Heart left ventricle (tissue), 13 donors: ENCODE measurements around the gene MAML3.

Source experiments
- POLR2A ChIP-seq, 2 donors: fragments of 450-650 bp; IDR thresholded peaks; one replicate each; pipeline ENCODE4 v1.6.1; 2017; ENCODE audit warnings: antibody characterized with exemption in 2 of 2, mild to moderate bottlenecking in 2 of 2, moderate library complexity in 2 of 2
- TF ChIP-seq, protein P1 (sequence below), 12 donors: fragments of 200-600 bp; sonication (generic) in 4 of 12; IDR thresholded peaks; one replicate each; pipeline versions ENCODE4 v1.5.0 to v1.8.0; 2018 to 2022; ENCODE audit warnings: antibody characterized with exemption in 12 of 12, mild to moderate bottlenecking in 5 of 12
- donor health status: ischemic (EF 13 %, LVEDD 7.1; RV severe dilation, severe dysfunction).
- donor health status: DM: no; HTN: yes; CAD: no.
- donor health status: DM: no; HTN: no; CAD: no.
- donor health status: ischemic (EF 25% LVEDD 6.9; RV normal size, moderate dysfunction).
- donor health status: ischemic (EF 25% LVEDD 5.7; RV mildly dilated, moderate dysfunction).
- donor health status: ischemic (EF 35%, LVEDD 5.7; RV mildly dilated, moderate dysfunction).
- donor health status: nonischemic (EF 11% LVEDD 7.7; RV severe dilation, severe dysfunction).
- donor health status: DM: yes; HTN: yes; CAD: no.
- donor health status: PGD.
- donor health status: ischemic (EF 29% LVEDD 5.4; RV normal size, mild dysfunction).
- donor health status: nonischemic (EF 23%, LVEDD 6.1; RV moderate dilation, normal function).

DNA sequence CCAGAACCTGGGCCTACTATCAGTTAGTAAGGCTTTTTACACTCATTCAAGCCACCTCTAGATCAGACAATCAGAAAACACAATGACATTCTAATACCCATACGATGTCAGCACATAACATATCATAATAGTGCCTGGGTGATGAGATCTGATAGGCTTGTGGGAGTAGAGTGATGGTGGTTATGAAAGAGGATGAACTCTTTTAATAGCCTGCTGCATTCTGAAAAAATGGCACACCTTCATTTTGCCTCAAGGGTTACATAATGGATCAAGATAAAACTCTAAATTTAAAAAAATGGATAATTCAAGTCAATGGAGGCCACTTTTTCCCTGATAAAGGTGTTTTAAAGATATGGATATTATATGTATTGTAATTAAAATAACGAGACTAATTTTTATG is 215.6 kb downstream of the MAML3 start:
- TF ChIP-seq, protein P1, sequence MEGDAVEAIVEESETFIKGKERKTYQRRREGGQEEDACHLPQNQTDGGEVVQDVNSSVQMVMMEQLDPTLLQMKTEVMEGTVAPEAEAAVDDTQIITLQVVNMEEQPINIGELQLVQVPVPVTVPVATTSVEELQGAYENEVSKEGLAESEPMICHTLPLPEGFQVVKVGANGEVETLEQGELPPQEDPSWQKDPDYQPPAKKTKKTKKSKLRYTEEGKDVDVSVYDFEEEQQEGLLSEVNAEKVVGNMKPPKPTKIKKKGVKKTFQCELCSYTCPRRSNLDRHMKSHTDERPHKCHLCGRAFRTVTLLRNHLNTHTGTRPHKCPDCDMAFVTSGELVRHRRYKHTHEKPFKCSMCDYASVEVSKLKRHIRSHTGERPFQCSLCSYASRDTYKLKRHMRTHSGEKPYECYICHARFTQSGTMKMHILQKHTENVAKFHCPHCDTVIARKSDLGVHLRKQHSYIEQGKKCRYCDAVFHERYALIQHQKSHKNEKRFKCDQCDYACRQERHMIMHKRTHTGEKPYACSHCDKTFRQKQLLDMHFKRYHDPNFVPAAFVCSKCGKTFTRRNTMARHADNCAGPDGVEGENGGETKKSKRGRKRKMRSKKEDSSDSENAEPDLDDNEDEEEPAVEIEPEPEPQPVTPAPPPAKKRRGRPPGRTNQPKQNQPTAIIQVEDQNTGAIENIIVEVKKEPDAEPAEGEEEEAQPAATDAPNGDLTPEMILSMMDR (IDR thresholded peaks at IDR 0.05), result no peak
- no peak for TF ChIP-seq POLR2A (IDR thresholded peaks at IDR 0.05)
